HG03354 (cell line): Measurements from ENCODE around the gene ALS2CL.

Source experiments
- ATAC-seq: cut with Tn5 transposase; IDR thresholded peaks from one replicate; pipeline ENCODE4 v1.9.1; 2021; ENCODE audit warnings: mild to moderate bottlenecking; ENCODE audit not compliant: unreplicated experiment, poor library complexity, severe bottlenecking

The ALS2CL gene

DNA sequence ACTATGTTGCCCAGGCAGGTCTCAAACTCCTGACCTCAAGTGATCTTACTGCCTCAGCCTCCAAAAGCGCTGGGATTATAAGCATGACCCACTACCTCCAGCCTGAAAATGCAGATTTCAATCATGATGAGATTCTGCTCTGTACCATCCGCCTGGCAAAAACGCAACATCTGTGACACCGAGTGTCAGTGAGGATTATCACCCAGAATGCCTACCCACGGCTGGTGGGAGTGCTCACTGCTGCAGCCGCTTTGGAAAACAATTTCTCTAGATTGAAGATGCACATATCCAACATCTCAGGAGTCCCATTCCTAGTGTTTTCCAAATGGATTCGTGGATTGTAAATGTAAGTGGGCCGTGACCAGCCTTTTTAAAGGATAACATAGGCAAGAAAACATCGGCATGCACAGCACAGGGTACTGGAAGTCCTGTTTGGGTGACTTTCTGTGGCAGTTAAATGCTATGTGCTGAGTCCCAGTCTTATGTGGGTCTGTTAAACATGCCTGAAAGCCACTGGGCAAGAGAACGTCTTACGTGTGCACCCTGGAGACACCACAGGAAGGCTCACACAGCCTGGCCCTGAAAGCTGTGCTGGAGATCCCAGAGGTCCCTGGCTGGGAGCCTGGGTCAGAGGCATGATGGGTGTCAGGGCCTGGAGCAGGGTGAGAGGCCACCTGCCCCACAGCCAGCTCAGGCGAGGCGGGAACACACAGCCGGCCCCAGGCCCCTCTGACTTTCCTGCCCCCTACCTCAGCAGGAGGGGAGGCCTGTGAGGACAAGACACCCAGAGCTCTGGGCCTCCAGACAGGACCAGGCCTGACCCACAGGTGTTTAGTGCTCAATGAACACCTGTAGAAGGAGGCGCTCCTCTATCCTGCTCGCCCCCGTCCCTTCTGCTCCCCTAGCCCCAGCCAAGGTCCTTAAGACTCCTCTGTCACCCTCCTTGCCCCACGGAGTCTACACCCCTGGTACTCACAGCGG, 23.3 kb upstream of the ALS2CL start:
- ATAC-seq = no peak

DNA sequence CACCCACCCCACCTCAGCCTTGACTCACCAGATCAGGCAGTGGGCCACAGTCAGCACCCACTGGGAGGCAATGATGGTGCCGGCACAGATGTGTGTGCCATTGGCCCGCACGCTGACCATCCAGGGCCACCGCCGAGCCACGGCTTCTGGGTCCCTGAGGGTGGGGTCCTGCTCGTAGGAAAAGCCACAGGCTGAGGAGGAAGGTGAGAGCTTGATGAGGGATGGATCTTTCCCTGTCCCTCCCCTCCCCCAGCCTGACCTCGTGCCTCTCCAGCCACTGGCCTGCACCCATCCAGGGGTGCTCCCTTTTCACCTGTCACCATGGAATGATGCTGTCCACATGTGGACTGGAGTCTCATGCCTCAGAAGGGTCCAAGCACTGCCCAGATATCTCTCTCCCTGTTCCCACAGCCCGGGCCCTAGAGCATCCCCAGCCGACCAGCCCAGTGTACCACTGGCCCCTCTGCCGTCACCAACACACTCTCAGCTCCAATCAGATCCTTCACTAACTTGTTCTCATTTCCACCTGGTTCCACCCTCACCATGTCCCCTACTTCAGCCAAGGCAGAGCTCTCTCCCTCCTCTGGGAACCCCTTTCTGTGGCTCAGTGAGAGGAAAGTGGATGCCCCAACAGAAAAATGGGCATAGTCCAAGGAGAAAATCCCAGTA, 22.2 kb upstream of the ALS2CL start:
- no peak for ATAC-seq

DNA sequence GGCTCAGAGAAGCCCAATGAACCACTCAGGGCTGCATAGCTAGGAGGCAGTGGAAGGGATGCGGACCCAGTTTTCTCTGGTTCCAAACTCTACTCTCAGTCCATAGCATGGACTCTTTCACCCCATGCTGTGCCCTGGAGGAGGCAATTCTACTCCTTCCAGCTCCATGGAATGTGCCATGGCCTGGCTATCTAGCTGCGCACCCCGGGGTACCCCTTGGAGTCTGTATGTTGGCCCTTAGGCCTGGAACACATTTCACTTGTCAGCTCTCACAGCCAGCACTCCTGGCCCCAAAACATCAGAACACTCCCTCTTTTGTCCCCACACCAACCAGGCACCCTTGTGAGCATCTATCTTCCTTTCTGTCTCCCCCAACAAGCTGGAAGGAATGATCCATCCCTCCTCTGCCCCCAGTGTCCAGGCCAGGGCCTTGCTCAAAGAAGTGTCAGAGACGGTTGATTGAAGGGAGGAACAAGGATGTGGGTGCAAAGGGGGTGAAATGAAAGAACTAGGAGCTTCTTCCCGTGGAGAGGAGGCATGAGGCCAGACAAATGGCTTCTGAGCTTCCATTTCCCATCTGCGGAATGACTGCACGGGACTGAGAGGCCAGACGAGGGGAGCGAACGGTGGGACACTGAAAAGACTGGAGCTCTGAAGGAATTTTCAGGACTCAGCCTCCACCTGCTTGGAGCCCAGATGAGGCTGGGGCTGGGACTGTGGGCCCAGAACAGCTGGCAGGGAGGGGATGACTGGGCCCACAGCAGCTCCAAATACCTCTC, 21.4 kb upstream of the ALS2CL start:
- no peak for ATAC-seq

DNA sequence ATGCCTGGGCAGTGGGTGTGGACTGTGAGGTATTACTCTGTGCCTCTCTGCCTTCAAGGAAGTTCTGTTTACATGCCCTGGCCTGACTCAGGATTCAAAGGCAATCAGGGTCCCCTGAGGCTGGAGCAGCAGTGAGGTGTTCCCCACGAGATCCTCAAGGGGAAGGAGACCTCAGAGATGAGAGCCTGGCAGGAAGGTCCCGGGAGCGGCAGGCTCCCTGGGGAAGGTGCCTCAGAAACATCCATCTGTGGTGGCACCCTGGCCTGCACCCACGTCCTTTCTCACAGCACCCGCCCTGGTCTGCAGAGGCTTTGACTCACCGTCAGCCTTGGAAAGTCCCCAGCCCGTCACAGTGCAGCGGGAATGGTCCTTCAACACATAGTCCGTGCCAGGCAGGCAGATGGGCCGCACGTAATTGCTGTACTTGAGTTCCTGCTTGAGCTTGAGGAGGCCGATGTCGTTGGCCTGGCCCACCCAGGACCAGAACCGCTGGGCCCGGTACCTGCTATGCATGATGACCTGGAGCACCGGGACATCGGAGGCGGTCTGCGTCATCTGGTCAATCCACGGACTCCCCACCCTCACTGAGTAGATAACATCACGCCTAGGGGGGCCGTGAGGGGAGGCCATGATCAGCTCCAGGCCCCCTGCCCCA, 20.5 kb upstream of the ALS2CL start:
- ATAC-seq = no peak

DNA sequence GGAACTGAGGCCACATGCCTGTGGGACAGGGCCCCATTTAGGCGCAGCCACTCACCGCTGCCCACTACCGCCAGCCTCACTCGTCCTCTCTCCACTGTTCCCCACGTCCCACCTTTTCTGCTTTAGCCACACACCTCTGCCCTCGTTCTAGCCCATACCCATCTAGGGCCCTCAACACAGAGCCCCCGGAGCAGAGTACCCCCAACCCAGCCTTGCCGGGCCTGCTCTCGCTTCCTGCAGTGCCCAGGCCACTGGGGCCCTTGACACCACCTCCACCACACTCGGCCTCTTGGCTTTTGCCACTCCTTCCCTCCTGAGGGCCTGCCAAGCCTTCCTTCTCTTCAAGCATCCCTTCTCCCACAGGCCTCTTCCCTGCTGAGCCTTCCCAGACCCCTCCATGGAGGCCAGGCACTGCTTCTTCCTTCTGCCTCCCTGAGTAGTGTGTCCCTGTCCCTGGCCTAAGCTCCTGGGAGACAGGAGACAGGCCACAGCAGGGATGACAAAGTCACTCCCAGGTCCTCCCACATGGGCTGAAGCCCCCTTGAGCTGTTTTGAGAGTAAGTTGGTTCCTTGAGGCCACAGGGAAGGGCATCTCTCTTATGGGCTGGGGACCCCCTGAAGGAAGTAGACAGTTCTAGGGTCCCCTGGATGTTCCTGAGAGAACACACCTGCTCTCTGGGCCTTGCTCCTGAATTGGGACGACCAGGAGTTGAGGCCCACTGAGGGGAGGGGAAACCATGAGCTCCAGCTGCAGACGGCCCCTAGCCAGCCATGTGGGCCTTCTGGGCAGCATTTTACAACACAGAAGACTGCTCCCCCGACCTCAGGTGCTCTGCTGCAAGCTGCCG, 19.8 kb upstream of the ALS2CL start:
- no peak for ATAC-seq

DNA sequence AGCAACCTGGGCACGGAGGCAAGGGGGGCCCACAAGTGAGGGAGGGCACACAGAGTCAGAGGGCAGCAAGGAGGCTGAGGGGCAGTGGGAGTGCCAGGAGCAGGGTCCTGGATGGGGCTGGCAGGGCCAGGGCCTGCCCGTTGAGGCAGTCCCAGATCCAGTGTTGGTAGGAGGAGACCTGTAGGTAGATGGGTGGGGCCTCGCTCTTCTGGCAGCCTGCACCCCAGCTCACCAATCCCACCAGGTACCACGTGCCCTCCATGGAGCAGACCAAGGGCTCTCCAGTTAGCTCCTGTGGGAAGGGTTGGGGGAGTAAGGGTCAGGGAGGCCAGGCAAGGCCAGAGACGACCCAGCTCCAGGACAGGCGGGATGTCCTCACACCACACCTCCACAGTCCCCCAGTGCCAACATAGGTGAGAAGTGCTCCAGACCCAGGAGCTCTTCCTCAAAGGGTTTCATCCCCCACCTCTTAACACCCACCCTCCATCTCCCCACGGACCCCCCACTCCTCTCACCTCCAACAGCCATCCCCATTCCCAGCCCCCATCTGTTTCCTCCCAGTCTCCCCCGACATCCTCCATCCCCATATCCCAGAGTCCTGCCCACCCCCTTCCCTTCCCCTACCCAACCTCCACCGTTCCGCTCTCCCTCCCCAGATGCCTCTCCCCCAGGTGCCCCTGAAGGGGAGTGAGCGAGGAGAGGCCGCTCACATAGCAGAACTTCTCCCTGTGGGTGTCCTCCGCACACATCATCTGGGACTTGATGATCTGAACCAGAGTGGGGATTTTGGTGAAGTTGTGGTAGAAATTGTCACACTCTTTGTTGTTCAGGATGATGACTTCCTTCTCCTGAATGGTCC, 18.9 kb upstream of the ALS2CL start:
- no peak for ATAC-seq

DNA sequence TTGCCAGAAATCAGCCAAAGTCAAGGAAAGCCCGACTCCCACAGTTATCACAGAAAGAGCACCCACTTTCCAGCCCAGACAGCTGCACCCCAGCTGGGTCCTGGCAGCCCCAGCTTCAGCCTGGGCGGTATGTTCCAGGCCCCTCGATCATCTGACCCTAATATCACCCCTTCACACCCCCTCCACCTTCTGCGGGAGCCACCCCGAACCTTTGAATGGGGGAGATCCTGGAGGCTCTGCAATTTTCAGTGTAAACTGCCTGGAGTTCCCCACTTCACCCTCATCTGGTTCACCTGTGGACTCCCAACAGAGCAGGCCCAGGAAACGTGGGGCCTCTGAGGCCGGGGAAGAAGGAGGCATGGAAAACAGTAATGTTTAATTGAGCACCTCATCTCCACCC, 18.3 kb upstream of the ALS2CL start:
- no peak for ATAC-seq

DNA sequence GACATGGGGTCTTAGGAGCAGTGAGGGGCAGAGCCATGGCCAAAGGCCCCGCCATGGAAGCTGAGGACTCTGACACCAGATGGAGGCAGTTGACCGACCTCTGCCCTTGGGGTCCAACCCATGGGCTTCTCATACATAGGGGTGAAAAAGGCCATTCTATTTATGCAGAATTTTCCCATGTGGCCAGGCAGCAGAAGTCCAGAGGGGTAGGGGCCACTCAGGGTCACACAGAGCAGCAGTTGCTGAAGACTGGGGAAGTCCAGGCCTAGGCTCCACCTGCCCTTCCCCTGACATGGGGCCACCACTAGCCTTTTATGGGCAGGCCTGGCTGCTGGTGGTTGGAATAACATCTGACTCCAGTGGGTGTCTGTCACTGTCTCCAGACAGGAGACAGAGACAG, 17.8 kb upstream of the ALS2CL start:
- ATAC-seq = no peak

DNA sequence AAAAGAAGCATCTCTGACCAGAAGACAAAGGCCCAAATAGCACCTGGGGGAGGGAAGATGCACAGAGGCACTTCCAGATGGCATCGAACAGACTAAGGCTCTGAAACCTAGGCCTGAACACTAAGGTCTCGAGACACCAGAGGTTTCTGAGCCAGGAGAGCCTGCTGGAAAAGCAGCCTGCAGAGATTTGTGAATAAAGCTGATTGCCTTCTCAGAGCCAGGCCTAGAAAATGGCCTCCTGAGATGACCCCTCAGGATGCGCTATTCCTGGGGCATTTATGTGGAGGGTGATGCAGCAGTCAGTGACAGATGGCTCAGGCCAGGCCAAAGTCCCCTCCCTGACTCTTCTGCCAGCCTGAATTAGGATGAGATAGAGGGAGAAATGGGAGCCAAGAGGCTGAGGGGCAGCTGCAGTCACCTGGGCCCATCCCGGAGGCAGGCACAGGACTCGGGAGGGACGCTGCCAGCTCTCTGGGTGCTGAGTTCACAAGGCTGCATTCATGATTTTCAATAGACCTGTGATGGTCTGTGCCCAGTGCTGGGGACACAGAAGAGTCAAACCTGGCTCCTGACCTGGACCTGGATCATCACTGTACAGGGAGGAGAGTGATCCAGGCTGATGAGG, 17.3 kb upstream of the ALS2CL start:
- no peak for ATAC-seq

DNA sequence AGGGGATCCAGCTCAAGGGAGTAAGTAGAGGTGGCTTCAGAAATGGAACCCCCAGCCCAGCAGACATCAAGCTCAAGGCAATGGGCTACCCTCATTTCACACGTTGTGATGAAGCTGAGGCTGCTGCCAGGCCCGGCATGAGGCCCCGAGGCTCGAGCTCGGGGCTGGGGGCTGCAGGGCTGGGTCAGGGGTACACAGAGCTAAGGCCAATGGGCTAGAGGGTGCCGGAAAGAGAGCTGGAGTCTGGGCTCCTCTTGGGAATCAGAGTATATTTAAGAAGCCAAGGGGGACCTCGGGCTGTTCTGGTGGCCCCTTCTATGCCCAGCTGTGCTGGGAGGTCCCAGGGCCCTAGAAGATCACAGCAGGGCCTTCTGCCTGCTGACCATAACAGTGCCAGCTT, 16.8 kb upstream of the ALS2CL start:
- ATAC-seq = no peak

DNA sequence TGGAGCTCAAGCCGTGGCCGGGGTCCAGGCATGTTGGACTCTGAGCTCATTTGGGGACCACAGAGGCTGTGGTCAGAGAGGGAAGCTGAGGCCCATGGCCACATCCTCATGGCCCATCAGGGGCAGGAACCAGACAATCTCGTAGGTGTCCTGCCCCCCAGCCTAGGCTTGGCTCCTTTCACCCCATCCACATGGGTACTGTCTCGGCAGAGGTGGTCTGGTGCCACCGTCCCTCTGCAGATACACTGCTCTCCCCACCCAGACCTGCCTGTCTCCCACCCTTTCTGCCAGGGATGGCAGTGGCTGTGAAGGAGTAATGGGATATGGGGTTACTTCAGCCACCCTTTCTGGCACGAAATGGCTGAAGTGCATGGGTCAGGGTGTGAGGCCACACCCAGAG, 16.2 kb upstream of the ALS2CL start:
- ATAC-seq = no peak

DNA sequence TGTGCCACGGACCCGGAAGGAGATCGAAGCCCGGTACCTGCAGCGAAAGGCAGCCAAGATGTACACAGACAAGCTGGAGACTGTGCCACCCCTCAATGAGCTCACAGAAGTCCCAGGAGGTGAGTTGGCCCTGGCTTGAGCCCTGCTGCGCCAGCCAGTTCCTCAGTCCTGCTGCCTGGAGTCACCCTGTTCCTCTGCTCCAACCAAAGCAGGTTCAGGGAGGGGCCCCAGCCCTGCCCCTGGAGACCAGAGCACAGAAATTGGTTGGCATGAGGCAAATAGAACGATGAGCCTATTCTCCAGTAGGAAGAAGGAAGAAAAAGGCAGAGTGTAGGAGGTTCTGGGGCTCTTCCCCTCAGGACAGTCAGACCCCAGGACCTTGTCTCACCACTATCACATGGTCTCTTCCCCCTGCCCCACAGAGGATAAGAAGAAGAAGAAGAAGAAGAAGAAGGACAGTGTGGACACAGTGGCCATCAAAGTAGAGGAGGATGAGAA, 15.7 kb upstream of the ALS2CL start:
- ATAC-seq = no peak

DNA sequence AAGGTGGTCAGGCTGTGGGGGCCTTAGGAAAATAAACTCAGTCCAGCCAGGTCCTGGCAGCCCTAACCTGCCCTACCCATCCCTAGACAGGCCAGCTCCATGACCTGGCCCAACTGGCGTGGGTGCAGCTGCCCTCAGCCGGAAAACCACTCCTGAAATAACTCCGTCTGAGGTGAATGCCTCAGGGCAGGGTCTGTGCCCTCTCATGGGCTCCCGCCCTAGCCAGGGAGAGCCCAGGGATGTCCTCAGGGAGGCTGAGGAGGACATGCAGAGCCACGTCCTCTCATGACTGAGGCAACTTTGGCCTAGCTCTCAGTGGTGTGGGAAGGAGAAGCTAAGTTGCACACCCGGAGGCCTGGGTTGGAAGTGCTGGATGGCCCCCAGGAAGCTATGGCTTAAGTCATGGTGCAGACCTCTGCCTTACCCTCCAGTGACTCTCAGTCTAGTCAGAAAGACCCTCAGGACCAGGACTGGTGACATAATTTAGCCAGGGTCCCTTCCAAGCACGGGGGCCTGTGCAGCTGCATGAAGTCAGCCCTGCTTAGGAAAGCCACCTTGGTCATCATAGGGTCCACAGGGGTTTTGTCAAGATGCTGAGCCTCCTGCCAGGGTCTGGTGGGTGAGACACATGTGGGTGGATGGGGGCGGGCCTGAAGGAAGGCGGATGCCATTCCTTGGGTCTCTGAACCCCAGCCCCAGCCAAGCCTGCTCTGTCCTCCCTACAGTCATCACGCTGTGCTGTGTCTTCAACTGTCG, 15.1 kb upstream of the ALS2CL start:
- no peak for ATAC-seq

DNA sequence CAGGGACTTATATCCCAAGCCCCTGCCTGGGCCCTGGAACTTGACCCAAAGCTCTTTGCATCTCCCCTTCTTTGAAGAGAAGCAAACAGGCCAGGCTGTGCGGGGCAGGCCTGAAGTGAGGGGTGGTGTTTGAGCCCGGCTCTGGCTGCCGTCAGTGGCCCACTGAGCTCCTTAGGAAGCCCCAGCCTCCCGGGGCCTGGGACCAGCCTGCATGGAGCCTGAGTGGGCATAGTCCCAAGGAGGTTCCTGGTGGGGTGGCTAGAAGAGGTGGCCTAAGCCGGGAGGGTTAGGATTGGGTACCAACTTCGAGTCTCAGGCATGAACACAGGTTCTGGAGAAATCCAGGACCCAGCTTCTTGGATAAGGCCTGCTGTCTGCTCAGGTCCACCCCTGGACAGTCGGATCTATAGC, 14.1 kb upstream of the ALS2CL start:
- ATAC-seq = no peak

DNA sequence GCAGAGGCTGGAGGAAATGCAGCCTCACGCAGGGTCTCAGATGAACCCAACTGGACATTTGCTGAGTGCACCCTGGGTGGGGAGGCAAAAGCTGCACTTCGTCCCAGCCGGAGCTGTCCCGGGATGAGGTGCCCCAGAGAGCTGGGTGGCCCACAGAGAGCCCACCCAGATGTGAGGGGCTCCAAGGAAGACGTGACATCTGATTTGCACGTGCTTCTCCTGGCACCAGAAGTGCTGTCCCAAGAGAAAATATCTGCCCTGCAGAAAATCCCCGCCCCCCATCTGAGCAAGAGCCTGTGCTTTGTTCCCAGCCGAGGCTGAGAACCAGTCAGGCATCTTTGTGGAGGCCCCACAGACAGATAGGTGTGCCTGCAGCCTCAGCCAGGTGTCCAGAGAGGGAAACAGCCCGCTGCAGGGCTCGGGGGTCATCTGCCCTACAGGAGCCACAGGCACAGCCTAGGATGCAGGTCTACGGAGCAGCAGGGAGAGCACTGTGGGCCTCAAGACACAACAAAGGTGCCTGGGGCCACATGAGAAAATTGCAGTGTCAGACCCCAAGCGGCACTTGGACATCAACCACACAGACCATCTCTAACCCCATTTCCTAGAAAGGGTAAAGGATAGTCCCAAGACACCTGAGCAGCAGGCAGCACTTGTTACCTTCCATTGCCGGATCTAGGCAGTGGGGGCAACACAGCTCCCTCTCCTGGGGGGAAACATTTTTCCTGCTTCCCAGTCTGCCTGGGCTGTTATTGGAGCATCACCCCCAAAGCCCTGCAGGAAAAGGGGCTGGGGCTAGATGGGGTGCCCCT, 13.5 kb upstream of the ALS2CL start:
- no peak for ATAC-seq
